A673 (cell line): Measurements from ENCODE around the gene TTC7B. TPM values are rescaled to one million over a fixed set of nuclear protein-coding genes. Genes with fewer than 3 reads are reported as not detected.

ENCODE experiments used
- BruUV-seq: library from RNA; stranded (reverse); fragments of 400-500 nt; replicated peaks from 2 replicates; lab custom pipeline; 2021; lab: Mats Ljungman, UMichigan
- CTCF ChIA-PET: fragments of 300-600 bp; sonication (Branson Sonifier 250); formaldehyde crosslinking; loops from one replicate; lab custom pipeline; 2022; ENCODE audit warnings: antibody characterized with exemption; lab: Charles Lee
- POLR2A ChIA-PET: fragments of 300-600 bp; sonication (Branson Sonifier 250); formaldehyde crosslinking; loops from one replicate; lab custom pipeline; 2022; ENCODE audit warnings: antibody characterized with exemption; ENCODE audit not compliant: low non-redundant PET; lab: Charles Lee
- DNase-seq: peaks from one replicate; pipeline ENCODE4 v3.0.0-alpha.2; 2015; ENCODE audit warnings: low spot score
- H3K27ac ChIP-seq: fragments of 200-600 bp; sonication (generic); 2 replicates; pipeline ENCODE4 v1.5.1; 2016; ENCODE audit warnings: mixed run types, low read depth, mild to moderate bottlenecking, mixed read lengths, antibody characterized with exemption, low read length; ENCODE audit not compliant: poor library complexity, severe bottlenecking
- H3K27me3 ChIP-seq: fragments of 200-600 bp; sonication (generic); replicated peaks from 2 replicates; pipeline ENCODE4 v1.6.1; 2017; ENCODE audit warnings: mixed run types, low read depth, mild to moderate bottlenecking, mixed read lengths, antibody characterized with exemption, low read length; ENCODE audit not compliant: insufficient read depth, poor library complexity
- H3K36me3 ChIP-seq: fragments of 200-600 bp; sonication (generic); 2 replicates; pipeline ENCODE4 v1.6.1; 2016; ENCODE audit warnings: mixed run types, mild to moderate bottlenecking, mixed read lengths, antibody characterized with exemption, low read length; ENCODE audit not compliant: insufficient read depth, poor library complexity, severe bottlenecking
- H3K4me1 ChIP-seq: fragments of 200-600 bp; sonication (generic); 2 replicates; pipeline ENCODE4 v1.6.1; 2017; ENCODE audit warnings: mixed run types, mild to moderate bottlenecking, mixed read lengths, antibody characterized with exemption, low read length; ENCODE audit not compliant: insufficient read depth, poor library complexity, severe bottlenecking
- H3K4me3 ChIP-seq: fragments of 200-600 bp; sonication (generic); 2 replicates; pipeline ENCODE4 v1.5.1; 2016; ENCODE audit warnings: low read depth, mixed run types, mild to moderate bottlenecking, mixed read lengths, low read length; ENCODE audit not compliant: poor library complexity, severe bottlenecking
- H3K9me3 ChIP-seq: fragments of 200-600 bp; sonication (generic); 2 replicates; pipeline ENCODE4 v1.6.1; 2016; ENCODE audit warnings: mixed run types, low read depth, mild to moderate bottlenecking, mixed read lengths, antibody characterized with exemption, low read length; ENCODE audit not compliant: poor library complexity, severe bottlenecking
- EZH2 ChIP-seq: fragments of 200-600 bp; sonication (generic); IDR thresholded peaks from 2 replicates; pipeline ENCODE4 v1.6.1; 2017; ENCODE audit warnings: borderline replicate concordance, low read depth, mild to moderate bottlenecking, mixed read lengths, antibody characterized with exemption, low read length; ENCODE audit not compliant: poor library complexity, severe bottlenecking
- intact Hi-C: fragments of 100-400 bp; cut with micrococcal nuclease; formaldehyde crosslinking; loops from one replicate; pipeline ENCODE4 v1.10.0; 2022; ENCODE audit not compliant: unreplicated experiment
- total RNA-seq: library from RNA; stranded (reverse); gene quantifications from 2 replicates; pipeline ENCODE4 v1.2.3, GENCODE V29; 2021
- TF ChIP-seq, protein P1 (sequence below): fragments of 300-800, 200-600 bp; sonication (generic); conservative IDR thresholded peaks from 2 replicates; pipeline ENCODE4 v1.5.1; 2017; ENCODE audit warnings: low read depth, mild to moderate bottlenecking, antibody characterized with exemption, low read length, moderate library complexity, mixed read lengths

The TTC7B gene
- total RNA-seq, 1 experiment from 2014 or later, result 39.2 TPM

DNA sequence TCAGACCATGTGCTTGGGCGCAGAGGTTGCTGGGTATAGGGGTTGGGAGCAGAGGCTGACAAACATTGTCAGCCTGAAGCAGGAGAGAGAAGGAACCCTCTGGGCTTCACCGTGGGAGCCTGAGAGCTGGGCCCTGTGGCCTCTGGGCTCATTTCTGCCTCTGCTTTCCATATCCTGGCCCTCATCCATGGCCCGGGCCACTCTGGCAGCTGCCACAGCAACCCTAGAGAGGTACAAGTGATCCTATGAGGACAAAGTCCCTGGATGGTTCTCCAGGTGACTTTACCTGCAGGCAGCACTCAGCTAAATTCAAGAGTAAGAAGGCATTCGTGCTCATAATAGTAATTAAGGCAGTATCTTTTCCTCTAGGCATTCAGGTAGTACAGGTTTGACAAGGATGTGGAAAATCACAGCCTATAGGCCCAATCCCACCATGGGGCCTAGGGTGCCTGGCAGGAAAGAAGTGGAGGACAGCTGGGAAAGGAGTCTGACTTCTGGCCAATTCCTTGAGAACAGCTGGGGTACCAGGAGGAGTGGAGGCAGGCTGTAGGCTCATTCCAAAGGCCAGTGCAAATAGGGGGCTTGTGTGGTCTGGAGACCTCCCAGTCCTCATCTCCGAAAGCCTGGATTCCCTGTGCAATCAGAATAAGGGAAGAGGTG, 3.6 kb upstream of the TTC7B start:
- Histone ChIP-seq H3K4me1 (peaks cover 3% of the 10 kb centered on the region), H3K27me3 (no peaks in the 10 kb centered on the region), H3K36me3 (no peaks in the 10 kb centered on the region), H3K4me3 (no peak overlapping the region), H3K9me3 (peaks cover 15% of the 10 kb centered on the region), H3K27ac (no peak overlapping the region)
- BruUV-seq, result no TSS peak
- ChIA-PET POLR2A (no interaction called here), CTCF (no interaction called here)
- intact Hi-C loops, result no loop called here
- no peak for DNase-seq
- TF ChIP-seq EZH2, result no peak
- TF ChIP-seq, protein P1, sequence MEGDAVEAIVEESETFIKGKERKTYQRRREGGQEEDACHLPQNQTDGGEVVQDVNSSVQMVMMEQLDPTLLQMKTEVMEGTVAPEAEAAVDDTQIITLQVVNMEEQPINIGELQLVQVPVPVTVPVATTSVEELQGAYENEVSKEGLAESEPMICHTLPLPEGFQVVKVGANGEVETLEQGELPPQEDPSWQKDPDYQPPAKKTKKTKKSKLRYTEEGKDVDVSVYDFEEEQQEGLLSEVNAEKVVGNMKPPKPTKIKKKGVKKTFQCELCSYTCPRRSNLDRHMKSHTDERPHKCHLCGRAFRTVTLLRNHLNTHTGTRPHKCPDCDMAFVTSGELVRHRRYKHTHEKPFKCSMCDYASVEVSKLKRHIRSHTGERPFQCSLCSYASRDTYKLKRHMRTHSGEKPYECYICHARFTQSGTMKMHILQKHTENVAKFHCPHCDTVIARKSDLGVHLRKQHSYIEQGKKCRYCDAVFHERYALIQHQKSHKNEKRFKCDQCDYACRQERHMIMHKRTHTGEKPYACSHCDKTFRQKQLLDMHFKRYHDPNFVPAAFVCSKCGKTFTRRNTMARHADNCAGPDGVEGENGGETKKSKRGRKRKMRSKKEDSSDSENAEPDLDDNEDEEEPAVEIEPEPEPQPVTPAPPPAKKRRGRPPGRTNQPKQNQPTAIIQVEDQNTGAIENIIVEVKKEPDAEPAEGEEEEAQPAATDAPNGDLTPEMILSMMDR, result no peak

DNA sequence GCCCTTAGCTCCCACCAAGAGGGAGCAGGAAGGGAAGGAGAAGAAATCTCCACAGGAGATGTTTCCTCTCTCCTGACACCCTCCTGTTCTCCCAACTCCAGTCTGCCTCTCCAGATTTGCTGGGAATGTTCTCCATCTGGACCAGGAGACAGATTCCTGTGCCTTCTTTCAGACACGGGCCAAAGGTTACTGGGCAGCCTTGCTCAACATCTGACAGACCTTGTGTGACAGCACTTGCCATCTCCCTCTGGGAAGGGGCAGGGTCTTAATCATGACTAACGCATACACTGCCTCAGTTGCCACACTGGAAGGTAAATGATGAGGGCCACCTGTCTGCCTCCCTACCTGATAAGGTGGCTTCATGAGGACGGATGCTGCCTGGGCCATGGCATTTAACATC, 2.5 kb upstream of the TTC7B start:
- CTCF ChIA-PET, result no interaction called here

DNA sequence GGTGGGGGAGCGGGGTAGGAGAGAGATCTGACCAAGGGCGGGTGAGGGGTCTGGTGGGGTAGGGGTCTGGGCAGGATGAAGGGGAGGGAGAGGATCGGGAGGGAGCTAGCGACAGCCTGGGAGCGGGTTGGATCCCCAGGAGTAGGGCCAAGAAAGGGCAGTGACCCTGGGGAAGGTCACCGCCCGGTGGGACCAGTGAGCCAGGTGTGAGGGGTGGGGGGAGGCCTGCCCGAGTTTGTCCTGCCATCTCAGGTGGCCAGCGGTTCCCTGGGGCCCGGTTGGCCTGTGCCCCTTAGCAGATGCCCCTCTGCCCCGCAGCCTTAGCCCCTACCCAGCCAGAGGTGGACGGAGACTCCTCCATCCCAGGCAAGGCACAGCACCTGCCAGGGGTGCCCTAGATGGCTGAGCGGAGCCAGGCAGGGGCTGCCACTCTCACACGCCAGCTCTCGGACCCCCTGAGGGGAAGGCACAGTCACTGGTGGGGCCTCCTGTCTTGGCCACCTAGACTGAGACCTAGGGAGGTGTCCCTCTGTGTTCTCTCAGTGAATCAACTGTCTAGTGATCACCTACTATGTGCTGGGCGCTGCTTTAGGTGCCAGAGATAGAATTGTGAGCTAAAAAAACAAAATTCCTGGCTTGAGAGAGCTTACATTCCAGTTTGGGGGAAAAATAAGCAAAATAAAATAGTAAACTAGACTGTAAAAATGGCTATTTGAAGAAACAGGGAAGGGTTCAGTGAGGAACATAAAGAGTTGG, 629 bp upstream of the TTC7B start:
- Histone ChIP-seq H3K4me1 (peaks cover 4% of the 10 kb centered on the region), H3K36me3 (no peaks in the 10 kb centered on the region), H3K4me3 (no peak overlapping the region), H3K27ac (no peak overlapping the region), H3K27me3 (no peaks in the 10 kb centered on the region), H3K9me3 (no peaks in the 10 kb centered on the region)
- intact Hi-C loops, result no loop called here
- no peak for DNase-seq
- ChIA-PET POLR2A (no interaction called here), CTCF (interaction anchor here (0.7 kb wide), 1 partner anchor 57 kb away, joined by 3 read pairs; no protein-coding TSS in a partner anchor)
- TF ChIP-seq, protein P1, result no peak
- TF ChIP-seq EZH2, result no peak
- BruUV-seq, result no TSS peak

More for the DNA sequence above, 2.5 kb upstream of the TTC7B start:
- no peak overlapping the region for H3K4me3 ChIP-seq
- no peaks in the 10 kb centered on the region for H3K27me3 ChIP-seq
- no peaks in the 10 kb centered on the region for H3K36me3 ChIP-seq
- peaks cover 8% of the 10 kb centered on the region for H3K9me3 ChIP-seq
- POLR2A ChIA-PET, result no interaction called here
- no TSS peak for BruUV-seq
- DNase-seq, result no peak
- no peak overlapping the region for H3K27ac ChIP-seq
- no peak for TF ChIP-seq EZH2
- TF ChIP-seq, protein P1, result no peak
- intact Hi-C loops, result no loop called here
- peaks cover 4% of the 10 kb centered on the region for H3K4me1 ChIP-seq
